Activated T-cell treated with anti-CD3 and anti-CD28 coated beads, Interleukin-2, amount 50 U/mL, for 48 hours (primary cell): ENCODE results near the gene TMEM200B.
"Not testable (repeated sequence)": the region's sequence is repeated elsewhere in the genome, so short reads cannot be mapped to it uniquely, and the experiment has no call there.

Source experiments
- DNase-seq, 2 experiments: peaks; one replicate each; pipeline ENCODE4 v3.0.0-alpha.2; 2020

TMEM200B gene

DNA sequence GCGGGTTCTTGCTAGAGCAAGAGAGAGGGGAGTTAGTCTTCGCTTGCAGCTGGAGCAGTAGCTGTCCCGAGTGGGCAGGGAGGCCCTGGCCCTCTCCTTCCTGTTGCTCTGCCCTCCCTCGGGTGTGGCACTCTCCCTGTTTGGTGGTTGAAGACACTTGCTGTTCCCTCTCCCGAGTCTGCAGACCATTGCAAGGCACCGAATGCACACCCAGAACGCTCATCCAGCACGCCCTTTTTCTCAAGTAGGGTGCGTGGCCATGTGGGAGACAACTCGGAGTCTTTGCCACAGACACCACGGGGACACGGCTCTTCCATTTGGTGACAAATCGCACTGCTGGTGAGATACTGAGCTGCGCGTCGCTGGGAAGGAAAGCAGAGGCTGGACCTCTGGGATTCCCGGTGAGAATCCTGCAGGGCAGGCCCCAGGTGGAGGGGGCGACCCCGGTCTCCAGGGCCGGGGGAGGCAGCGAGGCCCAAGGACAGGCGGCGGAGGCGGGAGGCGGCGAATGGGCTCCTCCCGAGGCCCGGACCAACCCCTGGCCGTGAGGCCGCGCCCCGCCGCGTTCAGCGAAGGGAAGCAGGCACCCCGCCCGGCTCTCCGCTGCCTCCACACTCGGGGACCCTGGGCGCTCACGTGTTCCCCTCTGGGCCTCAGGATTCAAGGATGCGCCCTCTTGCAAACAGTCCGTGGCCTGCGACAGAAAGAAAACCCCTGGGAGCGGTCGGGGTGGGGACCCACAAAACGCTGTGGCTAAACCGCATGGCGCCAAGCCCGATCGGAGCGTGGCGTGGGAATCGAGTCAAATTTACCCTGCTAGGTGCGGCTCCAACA, 10.4 kb upstream of the TMEM200B start:
- DNase-seq = no peak

DNA sequence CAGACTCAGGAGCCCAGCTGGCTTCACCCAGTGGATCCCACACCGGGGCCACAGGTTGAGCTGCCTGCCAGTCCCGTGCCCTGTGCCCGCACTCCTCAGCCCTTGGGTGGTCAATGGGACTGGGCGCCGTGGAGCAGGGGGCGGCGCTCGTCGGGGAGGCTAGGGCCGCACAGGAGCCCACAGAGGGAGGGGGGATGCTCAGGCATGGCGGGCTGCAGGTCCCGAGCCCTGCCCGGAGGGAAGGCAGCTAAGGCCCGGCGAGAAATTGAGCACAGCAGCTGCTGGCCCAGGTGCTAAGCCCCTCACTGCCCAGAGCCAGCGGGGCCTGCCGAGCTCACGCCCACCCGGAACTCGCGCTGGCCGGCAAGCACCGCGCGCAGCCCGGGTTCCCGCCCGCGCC, 7.4 kb upstream of the TMEM200B start:
- not testable (repeated sequence) for DNase-seq

DNA sequence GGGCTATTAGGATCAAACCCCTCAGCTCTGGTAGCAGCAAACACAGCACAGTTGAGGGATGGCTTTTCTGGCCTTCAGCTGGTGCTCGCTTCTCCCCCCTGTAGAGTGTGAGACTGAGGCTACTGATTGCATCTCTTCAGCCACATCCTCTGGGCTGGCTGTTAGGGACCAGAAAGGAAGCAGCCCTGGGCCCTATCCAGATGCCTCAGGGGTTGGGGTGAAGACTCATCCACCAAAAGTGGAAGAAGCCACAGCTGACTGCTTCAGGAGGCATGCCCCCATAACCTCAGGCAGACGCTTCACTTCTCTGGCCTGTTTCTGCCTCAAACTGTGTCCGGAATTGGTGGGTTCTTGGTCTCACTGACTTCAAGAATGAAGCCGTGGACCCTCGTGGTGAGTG, 6.2 kb upstream of the TMEM200B start:
- no peak for DNase-seq

DNA sequence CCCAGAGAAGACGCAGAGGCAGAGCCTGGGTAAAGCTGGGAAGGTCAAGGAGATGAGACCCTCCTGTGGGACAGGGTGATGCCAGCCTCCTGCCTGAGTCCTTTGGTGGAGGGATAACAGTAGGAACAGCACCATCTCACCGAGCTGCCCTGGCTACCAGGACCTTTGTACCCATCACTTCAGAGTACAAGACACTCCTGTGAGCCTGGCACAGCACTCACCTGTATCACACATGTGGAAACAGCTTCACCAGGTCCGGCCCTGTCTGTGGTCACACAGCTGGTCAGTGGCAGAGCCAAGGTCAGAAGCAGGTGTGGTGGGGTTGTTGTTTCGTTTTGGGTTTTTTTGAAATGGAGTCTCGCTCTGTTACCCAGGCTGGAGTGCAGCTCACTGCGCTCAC, 5.0 kb upstream of the TMEM200B start:
- DNase-seq = no peak

DNA sequence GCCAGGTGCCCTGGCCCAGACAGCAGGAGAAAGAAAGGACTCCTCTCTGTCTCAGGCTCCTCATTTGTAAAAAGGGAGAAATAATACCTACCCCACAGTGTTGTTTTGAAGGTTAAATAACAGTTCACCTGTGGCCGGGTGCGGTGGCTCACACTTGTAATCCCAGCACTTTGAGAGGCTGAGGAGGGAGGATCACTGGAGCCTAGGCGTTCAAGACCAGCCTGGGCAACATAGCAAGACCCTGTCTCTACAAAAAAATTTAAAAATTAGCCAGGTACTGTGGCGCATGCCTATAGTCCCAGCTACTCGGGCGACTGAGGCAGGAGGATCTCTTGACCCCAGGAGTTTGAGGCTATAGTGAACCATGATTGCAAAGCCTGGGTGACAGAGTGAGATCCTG, 2.5 kb upstream of the TMEM200B start:
- DNase-seq = no peak

DNA sequence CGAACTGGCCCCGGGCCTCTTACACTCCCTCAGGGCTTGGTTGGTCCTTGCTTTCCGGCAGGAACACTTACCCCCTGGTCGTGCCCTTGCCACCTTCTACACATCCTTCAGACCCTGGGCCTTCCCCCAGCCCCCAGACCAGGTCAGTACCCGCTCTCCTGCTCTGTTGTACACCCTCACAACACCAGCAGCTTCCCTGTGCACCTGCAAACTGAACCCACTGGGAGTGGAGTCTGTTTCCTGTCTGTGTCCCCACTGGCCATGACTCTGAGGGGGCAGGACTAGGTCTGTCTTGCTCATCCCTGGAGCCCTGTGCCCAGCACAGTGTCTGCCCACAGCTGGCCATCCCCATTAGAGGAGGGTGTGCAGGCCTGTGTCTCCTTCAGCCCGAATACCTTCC, 2.1 kb upstream of the TMEM200B start:
- no peak for DNase-seq

DNA sequence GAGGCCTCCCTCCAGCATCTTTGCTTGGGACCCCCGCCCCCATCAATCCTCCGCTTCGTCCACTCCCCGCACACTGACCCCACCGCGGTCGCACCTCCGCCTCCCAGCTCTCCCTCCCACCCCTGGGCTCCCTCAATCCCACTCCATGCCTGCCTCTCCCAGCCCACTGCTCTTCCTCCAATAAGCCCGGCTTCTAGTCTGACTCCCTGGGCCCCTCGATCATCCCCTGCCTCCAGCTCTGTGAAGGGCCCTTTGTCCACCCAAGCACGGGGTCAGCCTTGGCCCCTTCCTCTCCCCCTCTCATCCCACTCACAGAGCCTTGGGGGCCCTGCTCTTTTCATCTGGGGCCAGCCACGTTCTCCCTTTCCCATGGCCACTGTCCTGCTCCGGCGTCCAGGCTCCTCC, 1.5 kb upstream of the TMEM200B start:
- no peak for DNase-seq

DNA sequence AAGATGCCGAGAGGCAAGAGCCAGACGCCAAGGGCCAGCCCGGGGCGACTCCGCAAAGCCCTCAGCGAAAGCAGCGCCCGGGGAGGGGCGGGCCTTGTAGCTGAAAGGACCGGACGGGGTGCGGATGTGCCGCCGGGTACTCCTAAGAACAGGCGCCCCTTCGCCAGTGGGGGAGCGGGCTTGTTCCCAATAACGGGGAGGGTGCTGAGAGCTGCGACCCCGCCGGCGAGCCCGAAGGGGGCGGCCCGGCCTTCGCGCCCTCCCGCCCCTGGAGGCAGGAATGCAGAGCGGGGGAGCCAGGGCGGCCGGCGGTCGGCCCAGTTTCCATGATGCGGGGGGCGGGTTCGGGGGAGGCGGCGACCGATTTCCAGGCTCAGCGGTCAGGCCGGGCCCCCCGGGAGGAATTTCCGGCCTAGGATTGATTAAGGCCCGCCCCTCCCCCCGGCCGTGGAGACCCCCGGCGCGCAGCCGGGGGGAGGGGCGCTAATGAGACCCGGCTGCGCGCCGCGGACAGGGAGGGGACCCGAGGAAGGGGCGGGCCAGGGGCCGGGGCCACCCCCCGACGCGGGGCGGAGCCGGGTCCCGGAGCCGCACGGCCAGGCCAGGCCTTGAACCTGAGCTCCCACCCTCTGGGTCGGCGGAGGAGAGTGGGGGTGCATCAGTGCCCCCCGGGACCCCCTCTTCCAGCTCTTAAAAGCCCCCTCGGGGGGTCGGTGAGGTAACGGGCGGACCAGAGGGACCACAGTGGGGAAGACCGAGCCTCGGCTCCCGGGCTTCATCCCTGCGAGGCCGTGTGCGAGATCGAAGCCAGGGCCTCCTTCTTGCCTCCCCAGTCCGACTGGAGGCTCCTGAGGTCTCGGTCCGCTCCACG, 898 bp upstream of the TMEM200B start:
- DNase-seq = peak; percentile 81 to 84

DNA sequence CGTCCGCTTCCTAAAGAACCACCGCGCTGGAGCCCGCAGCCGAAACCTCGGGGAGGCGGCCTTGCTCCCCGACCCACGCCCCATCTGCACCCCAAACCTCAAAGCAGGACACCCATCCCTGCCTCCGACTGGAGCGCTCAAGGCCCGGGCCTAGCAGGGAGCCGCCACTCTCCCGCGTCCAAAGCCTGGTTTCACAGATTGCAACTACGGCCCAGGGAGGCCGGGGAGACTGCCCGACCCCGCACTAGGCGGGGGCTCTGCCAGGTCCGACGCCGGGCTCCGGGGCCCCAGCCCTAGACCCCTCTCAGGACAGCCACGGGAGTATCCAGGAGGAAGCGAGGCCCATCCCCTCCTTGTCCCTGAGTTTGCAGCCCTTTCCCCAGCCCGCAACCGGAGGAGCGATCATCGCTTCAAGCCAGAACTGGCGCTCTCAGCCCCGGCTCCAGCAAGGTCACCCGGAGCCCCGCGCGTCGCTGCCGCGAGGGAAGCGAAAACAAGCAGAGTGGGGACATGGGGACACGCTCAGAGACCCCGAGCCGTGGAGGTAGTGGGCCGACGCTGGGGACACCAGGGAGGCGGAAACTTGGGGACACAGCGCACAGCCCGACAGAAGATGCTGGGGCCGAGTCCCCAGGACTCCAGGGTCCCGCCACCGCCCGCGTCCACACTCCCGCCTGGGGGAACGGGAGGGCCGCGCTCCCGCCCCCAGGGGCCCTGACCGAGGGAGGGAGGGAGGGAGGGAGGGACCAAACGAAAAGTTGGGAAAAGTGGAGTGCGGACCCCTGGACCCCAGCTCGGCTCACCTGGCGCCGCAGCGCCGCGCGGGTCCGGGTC, 433 bp downstream of the TMEM200B start:
- DNase-seq = peak; percentile 65

DNA sequence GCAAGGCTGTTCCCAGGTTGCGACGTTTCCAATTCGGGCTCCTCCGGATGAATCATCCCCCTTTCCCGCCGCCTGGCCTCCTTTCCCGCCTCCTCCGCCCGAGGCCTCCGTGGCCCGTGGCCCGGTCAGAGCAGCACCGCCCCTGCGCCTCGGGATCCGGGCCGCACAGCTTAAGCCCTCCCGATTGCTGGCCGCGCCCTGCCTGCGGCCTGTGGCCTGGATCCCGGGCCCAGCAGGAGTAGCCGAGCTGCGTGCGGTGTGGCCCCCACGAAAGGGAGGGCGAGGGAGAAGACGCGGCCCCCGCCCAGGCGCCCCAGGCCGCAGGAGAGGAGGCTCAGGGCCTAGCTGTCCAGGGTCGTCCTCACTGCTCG, 1.0 kb downstream of the TMEM200B start:
- peak; percentile 40 to 46 for DNase-seq

DNA sequence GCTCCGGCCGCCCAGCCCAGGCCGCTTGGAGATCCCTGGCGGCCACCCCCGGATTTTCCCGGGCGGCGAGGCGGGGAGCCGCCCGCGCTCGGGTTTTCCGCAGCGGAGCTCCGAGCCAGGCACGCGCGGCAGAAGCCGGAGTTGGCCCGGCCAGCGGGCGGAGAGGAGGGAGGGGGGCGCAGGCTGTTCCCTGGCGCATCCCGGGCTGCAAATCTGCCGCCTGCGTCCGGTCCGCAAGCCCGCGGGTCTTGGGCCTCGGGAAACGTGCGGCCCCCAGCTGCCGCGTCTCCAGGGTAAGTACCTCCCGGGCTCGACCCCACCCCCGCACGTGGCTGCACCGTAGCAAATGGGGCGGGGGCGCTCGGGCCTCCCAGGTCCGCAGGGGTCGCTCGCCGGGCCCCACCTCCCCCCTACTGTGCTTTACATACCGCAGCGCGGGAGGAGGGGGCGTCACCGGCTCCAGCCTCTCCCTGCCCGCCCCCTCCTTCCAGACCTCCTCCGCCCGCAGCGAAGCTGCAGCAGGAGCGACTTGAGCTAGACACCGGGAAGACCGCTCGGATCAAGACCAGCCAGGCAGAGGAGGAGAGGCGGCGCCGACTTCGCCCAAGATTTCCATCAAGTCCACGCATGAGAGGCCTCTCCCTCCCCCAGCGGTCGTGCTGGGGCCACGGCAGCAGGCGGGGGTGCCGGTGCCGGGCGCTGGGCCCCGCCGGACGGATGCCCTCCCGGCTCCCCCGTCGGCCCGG, 1.6 kb downstream of the TMEM200B start:
- peak in 1 of 2 experiments; percentile 48 for DNase-seq

DNA sequence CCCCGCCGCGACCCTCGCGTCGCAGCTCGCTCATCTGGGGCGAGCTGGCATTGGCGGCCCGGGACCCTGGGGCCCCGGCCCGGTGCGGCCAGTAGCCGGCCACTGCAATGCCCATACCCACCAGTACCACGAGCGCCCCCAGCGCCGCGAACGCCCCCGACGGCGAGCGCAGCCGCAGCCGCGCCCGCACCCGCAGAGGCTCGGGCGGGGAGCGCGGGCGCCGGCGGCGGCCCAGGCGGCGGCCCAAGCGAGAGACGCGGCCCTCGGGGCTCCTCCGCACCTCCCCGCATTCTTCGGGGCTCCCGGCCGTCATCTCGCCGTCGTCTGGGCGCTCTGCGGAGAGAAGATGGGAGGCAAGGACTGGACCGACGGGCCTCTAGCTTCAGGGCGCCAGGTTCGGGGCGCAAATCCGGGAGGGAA, 2.2 kb downstream of the TMEM200B start:
- DNase-seq = no peak

DNA sequence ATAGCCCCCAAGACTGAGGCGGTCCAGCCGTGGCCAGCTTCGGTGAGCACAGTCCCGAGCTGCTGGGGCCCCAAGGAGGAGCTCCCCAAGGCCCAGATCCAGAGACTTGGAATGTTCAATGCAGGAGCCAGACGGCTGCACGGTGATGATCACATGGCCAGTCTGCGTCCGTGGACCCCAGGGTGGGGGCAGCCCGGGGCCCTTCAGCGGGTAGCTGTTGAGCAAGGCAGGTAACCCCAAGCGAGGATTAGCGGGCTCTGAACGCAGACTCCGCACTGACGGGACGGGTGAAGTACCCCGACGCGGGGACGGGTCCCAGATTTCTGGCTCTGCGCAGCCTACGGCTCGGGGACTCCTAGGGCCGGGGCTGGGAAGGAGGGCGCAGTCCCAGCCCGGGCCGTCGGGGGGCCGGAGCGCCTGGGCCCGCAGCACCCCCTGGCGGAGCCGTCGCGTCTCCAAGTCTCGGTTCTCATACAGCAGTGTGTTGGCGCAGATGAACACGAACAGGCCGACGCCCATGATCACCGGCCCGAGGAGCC, 2.7 kb downstream of the TMEM200B start:
- peak; percentile 80 to 86 for DNase-seq

DNA sequence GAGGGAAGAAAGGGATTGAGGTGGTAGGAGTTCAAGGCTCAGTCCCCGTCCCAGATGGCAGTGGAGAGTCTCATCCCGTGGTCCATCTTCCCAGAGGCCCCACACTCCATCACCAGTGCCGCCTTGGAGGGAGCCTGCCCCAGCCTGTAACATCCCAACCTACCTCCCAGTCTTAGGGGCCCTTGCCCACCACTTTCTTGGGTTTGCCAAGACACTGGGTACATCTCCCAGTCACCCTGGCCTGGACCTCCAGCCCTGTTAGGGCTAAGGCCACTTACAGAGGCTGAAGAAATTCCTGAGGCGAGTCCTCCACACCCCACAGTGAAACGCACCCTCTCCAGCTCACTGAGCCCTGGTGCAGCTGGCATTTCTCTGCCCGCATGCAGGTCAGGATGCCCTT, 3.3 kb downstream of the TMEM200B start:
- DNase-seq = no peak

DNA sequence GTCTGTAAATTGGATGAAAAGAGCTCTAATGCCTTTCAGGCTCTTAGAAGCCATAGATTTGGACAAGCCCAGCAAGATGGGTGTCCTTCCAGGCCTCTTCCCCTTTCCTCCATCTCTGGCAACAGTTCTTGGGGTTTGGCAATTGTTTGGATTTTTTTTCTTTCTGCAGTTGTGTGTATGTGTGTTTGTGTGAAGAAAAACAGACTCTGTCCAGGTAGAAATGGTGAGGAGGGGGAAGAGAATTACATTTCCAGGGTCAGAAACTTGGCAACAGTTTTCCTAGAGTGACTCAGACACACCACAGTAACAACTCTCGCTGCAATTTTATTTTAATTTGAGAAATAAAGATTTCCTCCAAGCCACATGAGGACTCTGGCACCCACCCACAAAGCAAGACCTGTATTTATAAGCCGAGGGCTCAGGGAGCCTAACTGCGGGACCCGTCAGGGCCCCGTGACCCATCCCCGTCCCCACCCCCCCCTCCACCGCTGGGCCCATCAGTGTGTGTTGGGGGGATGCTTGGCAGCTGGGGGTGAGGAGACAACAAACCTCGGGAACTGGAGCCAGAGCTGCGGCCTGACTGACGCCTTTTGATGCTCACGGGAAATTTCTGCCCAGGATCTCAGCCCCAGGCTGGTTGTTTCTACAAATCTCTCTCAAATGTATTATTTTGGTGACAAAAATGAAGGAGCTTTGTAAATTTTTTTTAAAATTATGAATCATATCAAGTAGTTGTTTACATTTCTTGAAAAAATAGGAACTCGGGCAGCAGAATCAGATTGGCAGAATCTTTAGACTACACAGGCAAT, 4.4 kb downstream of the TMEM200B start:
- no peak for DNase-seq

DNA sequence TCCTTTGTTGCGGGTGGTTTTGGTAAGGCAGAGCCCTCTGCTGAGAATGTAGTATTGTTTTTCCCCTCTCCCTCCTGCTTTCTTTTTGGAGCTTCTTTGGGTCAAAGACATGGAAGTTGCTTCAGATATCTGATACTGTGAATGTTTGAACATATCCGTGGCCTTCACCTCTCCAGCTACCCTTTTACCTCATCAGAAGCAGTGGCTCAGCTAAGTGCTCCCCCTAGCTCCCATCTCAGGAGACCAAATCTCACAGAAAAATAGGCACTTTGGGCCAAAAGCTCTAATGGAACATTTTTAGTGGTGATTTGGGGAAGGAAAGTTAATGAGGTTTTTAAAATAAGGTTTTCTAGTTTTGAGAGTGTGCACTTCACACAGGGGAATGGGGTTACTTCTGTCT, 6.3 kb downstream of the TMEM200B start:
- DNase-seq = no peak

DNA sequence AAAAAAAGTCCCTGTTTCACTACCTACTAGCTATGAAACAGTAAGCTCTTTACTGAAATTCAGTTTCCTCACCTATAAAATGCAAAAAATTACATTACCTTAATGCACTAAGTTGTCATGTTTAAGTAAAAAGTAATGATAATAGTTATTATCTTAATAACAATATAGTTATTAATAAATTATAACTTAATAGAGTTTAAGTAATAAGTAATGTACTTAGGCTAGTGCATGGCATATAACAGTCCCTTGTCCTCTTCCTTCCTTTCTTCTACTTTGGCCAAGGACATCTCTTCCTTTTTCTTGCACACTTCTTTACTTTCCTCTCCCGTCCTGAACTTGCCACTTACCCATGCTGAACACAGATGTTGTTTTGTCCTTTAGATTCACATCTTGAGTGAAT, 9.0 kb downstream of the TMEM200B start:
- no peak for DNase-seq

DNA sequence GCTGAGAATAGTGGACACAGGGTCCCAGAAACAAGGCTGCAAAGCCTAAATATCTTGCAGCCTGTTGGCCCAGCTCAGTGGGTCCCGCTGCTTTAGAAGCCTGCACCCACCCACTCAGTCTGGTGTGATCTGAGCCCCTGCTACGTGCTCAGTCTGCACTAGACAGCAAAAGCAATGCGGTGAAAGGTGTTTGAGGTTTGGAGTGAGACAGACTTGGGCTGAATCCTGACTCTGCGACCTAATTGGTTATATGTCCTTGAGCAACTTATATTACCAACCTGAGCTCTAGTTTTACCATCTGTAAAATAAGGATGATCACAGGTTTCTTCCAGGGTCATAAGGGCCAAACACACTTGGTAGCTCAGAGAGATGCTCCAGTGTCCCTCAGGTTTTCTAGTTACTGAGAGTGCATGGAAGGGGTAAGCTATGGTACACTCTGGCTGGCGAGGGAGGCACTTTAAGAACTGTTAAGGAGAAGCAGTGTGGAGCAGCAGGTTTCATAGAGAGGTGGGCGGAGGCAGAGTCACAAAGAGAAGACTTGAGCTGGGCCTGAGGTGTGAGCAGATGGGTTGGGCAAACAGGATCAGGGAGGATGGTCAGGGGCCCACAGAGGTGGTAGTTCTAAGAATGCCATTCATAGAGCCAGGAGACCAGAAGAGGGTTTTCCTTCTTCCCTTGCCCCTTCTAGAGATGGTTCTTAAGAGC, 10.1 kb downstream of the TMEM200B start:
- DNase-seq = no peak

DNA sequence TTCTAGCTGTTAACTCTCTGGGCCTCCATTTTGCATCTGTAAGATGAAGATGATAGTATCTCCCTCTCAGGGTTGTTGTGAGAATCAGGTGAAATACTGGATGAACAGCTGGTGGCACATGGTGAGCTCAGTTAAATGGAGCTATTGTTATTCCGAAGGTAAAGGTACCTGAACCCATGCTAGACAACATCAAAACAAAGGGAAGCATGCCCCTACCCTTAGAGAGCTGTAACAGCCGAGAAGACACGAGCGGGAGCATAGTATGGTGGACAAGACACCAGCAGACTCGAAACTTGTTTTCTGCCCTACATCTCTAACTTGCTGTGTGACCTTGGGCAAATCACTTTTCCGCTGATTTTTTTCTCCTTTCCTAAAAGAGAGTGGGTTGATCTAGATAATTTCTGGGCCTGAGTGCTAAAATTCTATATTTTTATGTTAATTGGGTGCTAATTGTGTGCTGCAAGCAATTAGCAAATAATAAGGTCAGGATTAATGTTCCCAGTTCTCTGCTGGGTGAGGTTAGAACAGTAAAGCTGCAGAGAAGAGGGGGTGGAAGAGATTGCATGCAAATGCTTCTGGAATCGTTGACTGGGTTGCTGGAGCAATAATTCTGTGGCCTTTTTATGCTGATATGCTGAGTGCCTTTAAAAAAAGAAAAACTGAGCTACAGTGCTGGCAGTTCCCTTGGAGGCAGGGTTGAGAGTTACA, 10.8 kb downstream of the TMEM200B start:
- DNase-seq = no peak

DNA sequence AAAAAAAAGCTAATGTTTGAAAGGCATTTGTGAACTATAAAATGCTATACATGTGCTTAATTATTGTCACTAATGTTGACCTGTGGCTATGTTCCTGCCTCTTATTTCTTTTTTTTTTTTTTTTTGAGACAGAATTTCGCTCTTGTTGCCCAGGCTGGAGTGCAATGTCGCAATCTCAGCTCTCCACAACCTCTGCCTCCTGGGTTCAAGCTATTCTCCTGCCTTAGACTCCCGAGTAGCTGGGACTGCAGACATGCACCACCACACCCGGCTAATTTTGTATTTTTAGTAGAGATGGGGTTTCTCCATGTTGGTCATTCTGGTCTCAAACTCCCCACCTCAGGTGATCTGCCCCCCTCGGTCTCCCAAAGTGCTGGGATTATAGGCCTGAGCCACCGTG, 15.7 kb downstream of the TMEM200B start:
- not testable (repeated sequence) for DNase-seq
